ENCODE results near the gene PDCD10. TPM values are rescaled to one million over a fixed set of nuclear protein-coding genes. Genes with fewer than 3 reads are reported as not detected.

Gene PDCD10
- polyA plus RNA-seq, 1 of the 3 experiments (the other 2 are of a cell fraction) = 29.0 TPM

- Histone ChIP-seq H4K20me1 (ENCODE audit: insufficient read depth) (no peaks in the 10 kb centered on the region), H3K27me3 (ENCODE audit: insufficient read depth) (no peaks in the 10 kb centered on the region), H3K9ac (no peak overlapping the region), H3K4me2 (no peak overlapping the region), H3K36me3 (replicated peaks in 1 of 2; ENCODE audit: control insufficient read depth in 1 of 2, insufficient read depth in 2 of 2, low read length in 1 of 2) (no peaks in the 10 kb centered on the region), H3K9me3 (no peaks in the 10 kb centered on the region), H3K9me2 (no peaks in the 10 kb centered on the region), H3F3A (replicated peaks; ENCODE audit: insufficient read depth) (no peaks in the 10 kb centered on the region), H3K27ac (ENCODE audit: low read depth in 2 of 2, low read length in 1 of 2) (no peak overlapping the region), H3K4me3 (ENCODE audit: low read depth in 2 of 2, low read length in 1 of 2) (no peak overlapping the region), H3K79me2 (ENCODE audit: insufficient read depth) (no peaks in the 10 kb centered on the region), H3K4me1 (ENCODE audit: control insufficient read depth in 1 of 2, insufficient read depth in 2 of 2, low read depth in 1 of 2, low read length in 1 of 2) (no peaks in the 10 kb centered on the region), H2AFZ (ENCODE audit: low read depth) (no peak overlapping the region)
- ChIA-PET POLR2A (no interaction called here), CTCF (interaction anchor here (0.7 to 3.0 kb wide), 3 partner anchors 9 to 367 kb away, joined by 3 to 15 read pairs (median 3); no protein-coding TSS in a partner anchor)
- TF ChIP-seq TCF12 (IDR thresholded peaks at IDR 0.05) (no peak), NRF1 (IDR thresholded peaks at IDR 0.05; ENCODE audit: low read depth, low read length) (no peak), MAX (IDR thresholded peaks at IDR 0.05; ENCODE audit: low read depth) (no peak), POLR2AphosphoS5 (IDR thresholded peaks at IDR 0.05; ENCODE audit: low read depth, low read length) (no peak), ELF1 (IDR thresholded peaks at IDR 0.05) (no peak), REST (IDR thresholded peaks at IDR 0.05; ENCODE audit: low read depth, low read length) (no peak), SMC3 (IDR thresholded peaks at IDR 0.05; ENCODE audit: low read depth, low read length) (no peak), NFIC (IDR thresholded peaks at IDR 0.05; ENCODE audit: borderline replicate concordance) (no peak), RAD21 (IDR thresholded peaks at IDR 0.05; ENCODE audit: low read length) (no peak), IRF3 (IDR thresholded peaks at IDR 0.05; ENCODE audit: low read depth, low read length) (no peak), FOXM1 (IDR thresholded peaks at IDR 0.05; ENCODE audit: low read depth) (no peak), TAF1 (IDR thresholded peaks at IDR 0.05; ENCODE audit: borderline replicate concordance, low read depth, low read length) (no peak)
- DNase-seq = no peak
- 80% methylated on average over 2 of the region's 2 CpGs for WGBS (ENCODE audit: low lambda C conversion rate)
Measured at GRCh38 chr3:167749728-167750127, 15.0 kb upstream of the PDCD10 start.

GRCh38 chr3:167749209-167749608 is 14.5 kb upstream of the PDCD10 start:
- Histone ChIP-seq H2AFZ (ENCODE audit: low read depth) (no peak overlapping the region), H3K4me3 (ENCODE audit: low read depth in 2 of 2, low read length in 1 of 2) (no peak overlapping the region), H3K9me2 (no peaks in the 10 kb centered on the region), H3K27ac (ENCODE audit: low read depth in 2 of 2, low read length in 1 of 2) (no peak overlapping the region), H3K27me3 (ENCODE audit: insufficient read depth) (no peaks in the 10 kb centered on the region), H3K4me1 (ENCODE audit: control insufficient read depth in 1 of 2, insufficient read depth in 2 of 2, low read depth in 1 of 2, low read length in 1 of 2) (no peaks in the 10 kb centered on the region), H3K36me3 (replicated peaks in 1 of 2; ENCODE audit: control insufficient read depth in 1 of 2, insufficient read depth in 2 of 2, low read length in 1 of 2) (no peaks in the 10 kb centered on the region), H4K20me1 (ENCODE audit: insufficient read depth) (no peaks in the 10 kb centered on the region), H3K79me2 (ENCODE audit: insufficient read depth) (no peaks in the 10 kb centered on the region), H3F3A (replicated peaks; ENCODE audit: insufficient read depth) (no peaks in the 10 kb centered on the region), H3K9me3 (no peaks in the 10 kb centered on the region), H3K9ac (no peak overlapping the region), H3K4me2 (no peak overlapping the region)
- ChIA-PET CTCF (interaction anchor here (0.8 to 3.0 kb wide), 2 partner anchors 9 kb away, joined by 3 to 15 read pairs; no protein-coding TSS in a partner anchor), POLR2A (no interaction called here)
- DNase-seq = no peak
- TF ChIP-seq SMC3 (IDR thresholded peaks at IDR 0.05; ENCODE audit: low read depth, low read length) (no peak), YY1 (IDR thresholded peaks at IDR 0.05; ENCODE audit: low read depth) (no peak), PBX3 (IDR thresholded peaks at IDR 0.05) (no peak), POLR2AphosphoS5 (IDR thresholded peaks at IDR 0.05; ENCODE audit: low read depth, low read length) (no peak), NFIC (IDR thresholded peaks at IDR 0.05; ENCODE audit: borderline replicate concordance) (no peak), ELF1 (IDR thresholded peaks at IDR 0.05) (no peak), ZBTB33 (IDR thresholded peaks at IDR 0.05; ENCODE audit: borderline replicate concordance, low read depth) (no peak), EZH2phosphoT487 (IDR thresholded peaks at IDR 0.05; ENCODE audit: borderline replicate concordance, low read depth) (no peak), FOXM1 (IDR thresholded peaks at IDR 0.05; ENCODE audit: low read depth) (no peak), FOSL2 (IDR thresholded peaks at IDR 0.05; ENCODE audit: borderline replicate concordance, low read depth) (no peak), CHD2 (IDR thresholded peaks at IDR 0.05; ENCODE audit: low read length, partially characterized antibody) (no peak), FOXJ3 (CRISPR knock-in tag; IDR thresholded peaks at IDR 0.05) (no peak), USF1 (IDR thresholded peaks at IDR 0.05; ENCODE audit: borderline replicate concordance, low read depth) (no peak)
